Thymus (tissue), 11 donors: Measurements from ENCODE around the gene TTC33. TPM values are rescaled to one million over a fixed set of nuclear protein-coding genes. Genes with fewer than 3 reads are reported as not detected.

ENCODE experiments used
- DNase-seq, 9 donors: peaks; one replicate each; pipeline ENCODE4 v3.0.0-alpha.2; 2013; ENCODE audit warnings: low spot score in 9 of 9, low read depth in 6 of 9, missing footprints in 1 of 9
- H3K27ac ChIP-seq, 2 donors: one replicate each; pipeline ENCODE4 v1.5.1; 2013; ENCODE audit warnings: control low read depth in 1 of 2, low read depth in 1 of 2, low read length in 1 of 2, mild to moderate bottlenecking in 1 of 2, moderate library complexity in 1 of 2
- H3K27me3 ChIP-seq, 2 donors: one replicate each; pipeline ENCODE4 v1.5.1; 2013; ENCODE audit warnings: low read length in 1 of 2; ENCODE audit not compliant: control insufficient read depth in 2 of 2, insufficient read depth in 1 of 2
- H3K36me3 ChIP-seq, 2 donors: one replicate each; pipeline ENCODE4 v1.5.1; 2013; ENCODE audit warnings: low read length in 1 of 2, mild to moderate bottlenecking in 1 of 2, moderate library complexity in 1 of 2; ENCODE audit not compliant: control insufficient read depth in 2 of 2, insufficient read depth in 2 of 2
- H3K4me1 ChIP-seq, 2 donors: one replicate each; pipeline ENCODE4 v1.5.1; 2013; ENCODE audit warnings: low read length in 2 of 2; ENCODE audit not compliant: control insufficient read depth in 2 of 2, insufficient read depth in 2 of 2
- H3K4me3 ChIP-seq, 2 donors: one replicate each; pipeline ENCODE4 v1.5.1; 2013; ENCODE audit warnings: low read length in 2 of 2, control low read depth in 1 of 2, mild to moderate bottlenecking in 1 of 2
- H3K9me3 ChIP-seq, 2 donors: one replicate each; pipeline ENCODE4 v1.5.1; 2013; ENCODE audit warnings: low read length in 1 of 2, mild to moderate bottlenecking in 1 of 2; ENCODE audit not compliant: control insufficient read depth in 2 of 2, insufficient read depth in 1 of 2
- WGBS: extraction: QIAGEN DNeasy Blood & Tissue Kit; methylation state at CpG from one replicate; pipeline ENCODE4 v1.1.7; 2013; 5-methylcytosine and 5-hydroxymethylcytosine counted together
- polyA plus RNA-seq: library from polyadenylated mRNA; stranded (reverse); fragments of 200-250 nt; gene quantifications from one replicate; pipeline ENCODE4 v1.2.3, GENCODE V29; 2013
- total RNA-seq: library from RNA; stranded (reverse); fragments of 120-200 nt; gene quantifications from one replicate; pipeline ENCODE4 v1.2.4, GENCODE V29; 2013
- donor health status: healthy.

TTC33 gene
- total and polyA plus RNA-seq, 2 donors, result 13.4 to 34.5 TPM

DNA sequence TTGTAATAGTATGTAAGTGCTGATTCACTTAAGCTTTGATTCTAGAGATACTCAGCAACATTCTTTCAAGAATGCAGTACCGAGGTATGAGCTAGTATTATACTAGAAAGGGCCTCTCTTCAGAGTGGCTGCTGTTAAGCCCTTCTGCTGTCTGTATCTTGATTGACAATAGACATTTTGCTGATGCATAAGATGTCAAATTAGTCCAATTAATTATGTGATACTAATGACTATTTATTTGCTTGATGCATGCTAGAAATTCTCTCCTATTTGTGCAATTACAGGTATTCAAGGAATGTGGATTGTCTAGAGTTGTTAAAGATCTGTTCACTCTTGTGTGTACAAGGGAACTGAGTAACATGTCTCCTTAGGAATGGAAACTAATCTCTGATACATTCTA, 168.4 kb downstream of the TTC33 start:
- WGBS, result 98% methylated on average over 1 of the region's 1 CpG
- Histone ChIP-seq H3K4me3 (no peak overlapping the region), H3K4me1 (no peaks in the 10 kb centered on the region), H3K9me3 (no peaks in the 10 kb centered on the region), H3K36me3 (no peaks in the 10 kb centered on the region), H3K27ac (no peak overlapping the region), H3K27me3 (no peaks in the 10 kb centered on the region)
- no peak for DNase-seq

GRCh38 chr5:40585537-40586267, 170.1 kb downstream of the TTC33 start:
- 93% methylated on average over 5 of the region's 5 CpGs for WGBS
- Histone ChIP-seq H3K27ac (no peak overlapping the region), H3K4me1 (no peaks in the 10 kb centered on the region), H3K4me3 (no peak overlapping the region), H3K9me3 (no peaks in the 10 kb centered on the region), H3K36me3 (no peaks in the 10 kb centered on the region), H3K27me3 (no peaks in the 10 kb centered on the region)
- no peak for DNase-seq

GRCh38 chr5:40584054-40584453, 171.7 kb downstream of the TTC33 start:
- Histone ChIP-seq H3K4me3 (no peak overlapping the region), H3K27me3 (no peaks in the 10 kb centered on the region), H3K27ac (no peak overlapping the region), H3K9me3 (no peaks in the 10 kb centered on the region), H3K36me3 (no peaks in the 10 kb centered on the region), H3K4me1 (no peaks in the 10 kb centered on the region)
- 97% methylated on average over 2 of the region's 2 CpGs for WGBS
- DNase-seq, result no peak

GRCh38 chr5:40578501-40579451, 177.0 kb downstream of the TTC33 start:
- WGBS, result 77% methylated on average over 9 of the region's 9 CpGs
- no peak overlapping the region for H3K27ac ChIP-seq

GRCh38 chr5:40577718-40578117, 178.0 kb downstream of the TTC33 start:
- Histone ChIP-seq H3K4me1 (peaks cover 0 to 6% of the 10 kb centered on the region in 2 donors), H3K9me3 (no peaks in the 10 kb centered on the region), H3K27ac (no peak overlapping the region), H3K36me3 (no peaks in the 10 kb centered on the region), H3K27me3 (no peaks in the 10 kb centered on the region), H3K4me3 (no peak overlapping the region)
- 98% methylated on average over 3 of the region's 3 CpGs for WGBS
- no peak for DNase-seq

More at GRCh38 chr5:40578501-40579451, 177.0 kb downstream of the TTC33 start:
- DNase-seq, result no peak
- Histone ChIP-seq H3K27me3 (no peaks in the 10 kb centered on the region), H3K4me1 (peaks cover 0 to 6% of the 10 kb centered on the region in 2 donors), H3K36me3 (no peaks in the 10 kb centered on the region), H3K9me3 (no peaks in the 10 kb centered on the region), H3K4me3 (no peak overlapping the region)

DNA sequence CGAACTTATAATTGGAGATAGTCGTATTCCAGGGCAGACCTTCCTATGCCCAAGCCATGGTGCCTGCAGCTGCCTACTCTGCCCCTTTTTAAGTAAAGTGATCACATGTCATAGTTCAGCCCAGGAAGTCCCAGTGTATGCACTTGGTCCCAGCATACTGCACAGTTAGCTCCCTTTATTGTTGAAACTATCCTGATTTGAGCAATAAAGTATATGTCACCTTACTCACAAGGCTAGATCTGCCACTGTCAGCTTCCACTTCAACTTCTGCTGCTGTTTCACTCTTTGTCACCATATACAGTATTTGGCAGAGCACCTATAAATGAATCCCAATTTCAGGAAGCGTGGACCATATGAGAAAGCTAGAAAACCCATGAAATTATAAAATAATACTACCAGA, 179.8 kb downstream of the TTC33 start:
- 97% methylated on average over 3 of the region's 3 CpGs for WGBS
- Histone ChIP-seq H3K9me3 (no peaks in the 10 kb centered on the region), H3K36me3 (no peaks in the 10 kb centered on the region), H3K27ac (peak overlapping the region in 1 of 2 donors; percentile 21), H3K4me3 (no peak overlapping the region), H3K27me3 (no peaks in the 10 kb centered on the region), H3K4me1 (peaks cover 0 to 6% of the 10 kb centered on the region in 2 donors)
- DNase-seq, result no peak

GRCh38 chr5:40575411-40575810, 180.3 kb downstream of the TTC33 start:
- 97% methylated on average over 1 of the region's 1 CpG for WGBS
- Histone ChIP-seq H3K4me3 (no peak overlapping the region), H3K4me1 (peaks cover 0 to 6% of the 10 kb centered on the region in 2 donors), H3K27ac (no peak overlapping the region), H3K27me3 (no peaks in the 10 kb centered on the region), H3K9me3 (no peaks in the 10 kb centered on the region), H3K36me3 (no peaks in the 10 kb centered on the region)
- no peak for DNase-seq

GRCh38 chr5:40572937-40573336, 182.8 kb downstream of the TTC33 start:
- 87% methylated on average over 2 of the region's 2 CpGs for WGBS
- no peak overlapping the region for H3K4me3 ChIP-seq
- no peaks in the 10 kb centered on the region for H3K36me3 ChIP-seq
- H3K4me1 ChIP-seq, result peaks cover 0 to 6% of the 10 kb centered on the region in 2 donors
- no peaks in the 10 kb centered on the region for H3K9me3 ChIP-seq
- H3K27ac ChIP-seq, result no peak overlapping the region
- DNase-seq, result no peak
- no peaks in the 10 kb centered on the region for H3K27me3 ChIP-seq

- Histone ChIP-seq H3K36me3 (no peaks in the 10 kb centered on the region), H3K4me3 (no peak overlapping the region), H3K27ac (no peak overlapping the region), H3K9me3 (no peaks in the 10 kb centered on the region), H3K27me3 (no peaks in the 10 kb centered on the region), H3K4me1 (peaks cover 0 to 6% of the 10 kb centered on the region in 2 donors)
- 98% methylated on average over 6 of the region's 6 CpGs for WGBS
- no peak for DNase-seq
Observed at GRCh38 chr5:40572391-40572790, 183.4 kb downstream of the TTC33 start.
